NOMO-1 treated with DMSO at 0.1 percent for 48 hours (cell line): ENCODE data around the gene ANGEL1.
A peak's percentile ranks its signal among the peaks of the same experiment; 100 is the strongest.

ENCODE experiments used
- DNase-seq: peaks from one replicate; lab custom pipeline; 2025; ENCODE audit not compliant: unreplicated experiment; lab: John Stamatoyannopoulos, UW

Gene ANGEL1

DNA sequence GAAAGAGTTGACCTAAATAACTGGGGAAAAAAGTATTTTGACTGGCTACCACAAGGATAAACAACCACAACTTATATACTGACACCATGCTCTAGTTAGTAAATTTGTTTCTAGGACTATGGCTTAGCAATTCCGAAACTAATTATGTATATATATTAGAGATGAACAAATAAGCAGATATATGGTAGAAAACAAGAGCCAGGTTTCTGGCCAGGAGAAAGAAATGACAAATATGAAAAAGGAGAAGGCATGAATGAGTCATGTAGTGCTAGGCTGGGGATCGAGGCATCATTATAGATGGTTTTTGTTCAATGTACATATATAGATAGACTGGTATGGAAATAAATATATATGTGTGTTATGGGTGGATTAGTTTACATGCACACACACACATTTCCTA lies 8.0 kb upstream of the ANGEL1 start:
- no peak for DNase-seq

DNA sequence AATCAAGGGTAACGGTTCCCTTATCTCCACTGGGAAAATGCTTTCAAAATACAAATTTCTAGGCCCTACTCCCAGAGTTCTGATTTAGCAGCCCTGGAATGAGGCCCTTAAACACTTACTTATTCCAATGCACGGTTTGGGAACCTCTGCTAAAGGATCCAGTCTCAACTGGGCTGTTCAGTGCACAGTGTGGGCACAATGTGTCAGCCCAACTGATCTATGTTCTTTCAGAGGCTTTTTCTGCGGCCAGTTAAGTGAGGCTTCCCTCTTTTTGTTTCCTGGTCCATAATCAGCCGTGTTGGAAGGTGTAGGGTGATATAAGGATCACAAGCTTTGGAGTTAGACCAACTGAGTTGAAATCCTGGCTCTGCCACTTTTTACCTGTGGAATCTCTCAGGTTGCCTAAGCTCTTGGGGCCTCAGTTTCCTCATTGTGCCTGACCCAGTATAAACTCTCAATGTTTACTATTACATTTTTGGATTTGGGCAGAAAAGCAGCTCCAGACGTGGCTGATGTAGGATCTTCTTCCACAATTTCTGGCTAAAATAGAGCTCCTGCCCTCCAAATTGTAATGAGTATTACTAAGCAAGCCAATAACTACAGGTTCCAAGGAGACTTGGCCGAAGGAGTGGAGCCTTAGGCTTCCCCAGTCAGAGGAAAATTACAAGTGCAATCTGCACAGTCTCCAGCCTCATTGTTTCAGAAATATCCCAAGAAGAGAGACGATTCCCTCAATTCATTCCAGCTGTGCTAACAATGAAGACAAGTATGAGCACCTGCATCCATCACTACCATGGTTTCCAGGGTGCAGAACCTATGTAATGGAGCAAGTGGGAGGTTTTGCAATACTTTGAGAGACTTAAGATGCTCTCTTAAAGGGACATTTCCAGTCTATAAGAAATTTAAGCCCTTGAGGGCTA lies 2.3 kb upstream of the ANGEL1 start:
- no peak for DNase-seq

- DNase-seq = peak; percentile 4
These were observed 625 bp downstream of the ANGEL1 start for GRCh38 chr14:76812093-76812421.

GRCh38 chr14:76811561-76811960 lies 1.1 kb downstream of the ANGEL1 start:
- no peak for DNase-seq

GRCh38 chr14:76810953-76811400 lies 1.7 kb downstream of the ANGEL1 start:
- peak; percentile 55 for DNase-seq

DNA sequence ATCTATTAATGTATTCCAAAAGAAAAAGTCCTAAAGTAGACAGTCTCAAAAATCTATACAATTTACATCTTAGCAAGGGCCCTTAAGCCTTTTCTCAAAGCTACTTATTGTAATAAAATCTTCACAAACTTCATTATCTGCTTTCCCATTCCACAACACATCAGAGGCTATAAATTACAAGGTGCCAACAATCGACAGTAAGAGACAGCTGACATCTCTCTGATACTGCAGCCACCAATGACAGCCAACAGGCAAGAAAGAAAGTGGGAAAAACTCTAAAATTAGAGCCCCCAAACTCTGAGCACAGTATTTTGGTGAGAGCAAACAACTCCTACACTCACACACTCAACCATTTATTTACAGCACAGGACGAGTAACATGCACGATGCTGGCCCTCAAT lies 2.2 kb downstream of the ANGEL1 start:
- DNase-seq = no peak

DNA sequence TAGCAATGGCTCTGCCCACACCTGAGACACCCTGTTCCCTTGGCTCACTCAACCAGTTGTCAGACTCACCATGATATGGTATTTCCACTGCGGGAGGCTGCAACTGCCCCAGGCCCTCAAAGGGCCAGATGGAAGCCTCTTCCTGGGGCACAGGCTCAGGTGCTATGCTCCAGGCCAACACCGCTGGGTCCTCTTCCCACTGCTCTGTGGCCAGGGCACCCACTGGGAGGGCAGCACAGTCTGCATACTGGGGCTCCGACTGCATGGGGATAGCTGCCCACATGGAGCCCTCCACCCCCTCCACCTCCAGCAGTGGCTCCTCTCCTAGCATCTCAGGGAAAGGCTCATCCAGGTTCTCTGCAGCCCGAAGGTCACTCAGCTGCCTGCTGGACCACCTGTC lies 3.7 kb downstream of the ANGEL1 start:
- DNase-seq = no peak

GRCh38 chr14:76808011-76808410 lies 4.7 kb downstream of the ANGEL1 start:
- DNase-seq = no peak

GRCh38 chr14:76806446-76806845 lies 6.2 kb downstream of the ANGEL1 start:
- no peak for DNase-seq

- DNase-seq = no peak
These were observed 18.7 kb downstream of the ANGEL1 start for GRCh38 chr14:76793956-76794355.

DNA sequence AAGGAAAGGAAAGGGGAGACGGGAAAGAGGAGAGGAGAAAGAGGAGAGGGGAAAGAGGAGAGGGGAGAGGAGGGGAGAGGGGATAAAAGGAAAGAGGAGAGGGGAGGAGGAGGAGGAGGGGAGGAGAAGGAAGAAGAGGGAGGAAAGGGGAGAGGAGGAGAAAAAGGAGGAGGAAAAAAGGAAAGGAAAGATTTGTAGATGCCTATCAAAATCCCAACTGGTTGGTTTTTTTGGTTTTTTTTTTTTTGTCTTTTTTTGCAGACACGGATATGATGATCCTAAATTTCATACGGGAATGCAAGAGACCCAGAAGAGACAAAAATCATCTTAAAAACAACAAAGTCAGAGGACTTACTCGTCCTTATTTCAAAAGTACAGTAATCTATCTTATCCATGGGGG lies 19.4 kb downstream of the ANGEL1 start:
- no peak for DNase-seq

GRCh38 chr14:76792422-76792821 lies 20.3 kb downstream of the ANGEL1 start:
- DNase-seq = no peak

- DNase-seq = no peak
These were observed 26.1 kb downstream of the ANGEL1 start for GRCh38 chr14:76786601-76787000.

DNA sequence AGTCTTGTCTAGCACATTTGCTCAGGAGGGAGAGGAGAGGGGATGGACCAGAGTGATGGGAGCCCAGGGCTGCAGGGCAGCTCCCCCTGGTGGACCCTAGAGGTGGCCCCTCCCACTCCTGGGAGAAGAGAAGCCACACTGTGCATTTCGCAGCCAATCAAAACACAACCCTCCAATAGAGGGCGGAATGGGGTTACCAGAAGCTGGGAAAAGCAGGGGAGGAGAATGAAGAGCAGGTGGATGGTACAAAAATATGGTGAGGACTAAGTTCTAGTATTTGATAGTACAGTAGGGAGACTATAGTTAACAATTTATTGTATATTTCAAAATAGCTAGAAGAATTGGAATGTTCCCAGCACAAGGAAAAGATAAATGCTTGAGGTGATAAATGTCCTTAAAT lies 27.8 kb downstream of the ANGEL1 start:
- peak; percentile 74 for DNase-seq

DNA sequence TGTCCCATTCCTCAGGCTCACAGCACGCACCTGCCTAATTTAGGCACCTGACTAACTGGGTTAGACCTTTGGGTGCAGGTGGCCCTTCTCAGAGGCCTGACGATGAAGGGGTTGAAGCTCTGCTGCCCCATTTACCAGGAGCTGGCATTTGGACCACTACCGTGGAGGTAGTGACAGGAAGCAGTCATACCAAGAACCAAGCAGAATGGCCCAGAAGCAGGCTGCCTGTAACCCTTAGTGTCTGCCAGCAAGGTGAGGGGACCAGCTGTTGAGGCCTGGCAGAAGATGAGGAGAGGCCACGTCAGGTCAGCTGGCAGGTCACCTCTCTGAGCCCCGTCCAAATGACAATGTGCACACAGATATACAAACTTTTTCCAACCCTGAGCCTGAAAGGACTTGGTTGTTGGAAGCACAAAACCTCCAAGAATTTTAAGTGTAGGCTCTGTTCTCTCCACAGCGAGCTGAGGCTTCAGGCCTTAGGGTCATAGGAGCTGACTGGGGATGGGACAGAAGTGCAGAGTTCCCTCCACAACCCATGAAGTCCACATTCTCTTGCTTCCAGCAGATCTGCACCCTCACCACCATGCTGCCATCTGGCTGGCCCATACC lies 28.3 kb downstream of the ANGEL1 start:
- no peak for DNase-seq

- no peak for DNase-seq
These were observed 29.7 kb downstream of the ANGEL1 start for GRCh38 chr14:76782885-76783566.

DNA sequence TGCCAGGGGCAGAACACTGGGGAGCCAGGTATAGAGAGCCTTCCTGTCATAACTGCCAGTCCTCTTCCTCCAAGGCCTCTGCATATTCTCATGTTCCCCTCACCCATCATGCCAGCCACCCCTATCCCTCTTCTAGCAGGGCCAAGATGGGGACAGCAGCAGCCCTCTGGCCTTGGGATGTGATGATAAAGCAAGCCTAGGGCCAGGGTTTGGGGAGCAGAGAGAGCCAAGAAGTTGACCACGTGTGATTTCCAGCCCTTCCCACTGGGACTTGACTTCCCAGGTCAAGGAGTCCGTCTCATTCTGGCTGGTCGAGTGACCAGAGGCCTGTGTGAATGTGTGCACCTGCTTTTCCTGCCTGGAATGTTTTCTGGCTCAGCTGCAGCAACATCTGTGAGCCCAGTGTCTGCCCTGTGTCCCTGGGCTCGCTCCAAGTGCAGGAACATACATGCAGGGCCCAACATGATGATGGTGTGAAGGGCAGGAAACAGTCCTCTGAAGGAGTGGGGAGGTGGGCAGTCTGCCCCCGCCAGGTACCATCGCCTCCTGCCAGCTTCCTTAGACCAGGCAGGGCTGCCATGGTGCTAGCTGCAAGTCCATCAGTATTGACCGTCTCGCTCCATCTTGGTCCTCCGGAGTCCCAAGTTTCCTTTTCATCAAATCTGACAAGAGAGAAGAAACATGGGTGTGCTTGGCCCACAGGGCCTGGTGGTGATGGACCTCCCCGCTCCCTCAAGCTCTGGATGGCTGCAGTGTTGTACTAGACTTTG lies 30.4 kb downstream of the ANGEL1 start:
- no peak for DNase-seq

- DNase-seq = no peak
These were observed 31.0 kb downstream of the ANGEL1 start for GRCh38 chr14:76781648-76782051.

DNA sequence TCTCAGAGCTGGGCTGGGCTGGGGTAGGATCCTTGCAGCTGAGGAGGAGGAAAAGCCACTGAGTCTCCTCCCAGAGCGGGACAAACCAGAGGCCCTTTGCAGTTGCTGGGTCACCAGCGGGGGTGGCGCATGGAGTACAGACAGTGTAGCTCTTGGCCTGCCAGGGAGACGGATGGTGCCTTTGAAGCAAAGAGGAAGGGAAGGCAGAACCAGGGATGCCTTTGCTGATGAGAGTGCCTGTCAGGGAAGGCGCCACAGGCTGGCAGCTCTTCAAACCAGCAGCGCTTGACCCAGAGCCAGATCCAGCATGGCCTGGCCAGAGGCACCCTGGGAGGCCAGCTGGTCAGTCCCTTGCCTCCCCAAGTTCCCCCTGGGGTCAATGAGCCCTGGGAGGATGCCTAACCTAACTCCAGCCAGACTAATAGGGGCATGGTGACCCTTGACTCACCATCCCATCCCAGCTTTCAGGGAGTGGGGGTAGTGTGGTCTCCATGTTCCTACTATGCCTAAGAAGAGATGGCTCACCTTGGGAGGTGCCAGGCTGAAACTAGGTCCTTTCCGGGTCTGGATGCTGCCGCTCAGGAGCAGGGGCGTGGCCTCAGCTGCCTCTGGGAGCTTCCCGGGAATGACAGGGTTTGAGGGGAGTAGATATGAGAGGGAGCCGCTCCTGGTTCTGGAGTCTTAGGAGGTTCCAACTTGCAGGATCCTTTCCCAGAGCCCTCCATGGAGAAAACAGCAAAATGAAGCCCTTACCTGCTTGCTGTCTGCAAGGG lies 31.6 kb downstream of the ANGEL1 start:
- no peak for DNase-seq

- DNase-seq = no peak
These were observed 32.3 kb downstream of the ANGEL1 start for GRCh38 chr14:76780360-76780759.

- DNase-seq = no peak
These were observed 32.7 kb downstream of the ANGEL1 start for GRCh38 chr14:76780058-76780345.
